ENCODE results near the gene GCSAM. TPM values are rescaled to one million over a fixed set of nuclear protein-coding genes. Genes with fewer than 3 reads are reported as not detected.

The GCSAM gene
- total RNA-seq, 1 donor from 2014 or later = not detected

DNA sequence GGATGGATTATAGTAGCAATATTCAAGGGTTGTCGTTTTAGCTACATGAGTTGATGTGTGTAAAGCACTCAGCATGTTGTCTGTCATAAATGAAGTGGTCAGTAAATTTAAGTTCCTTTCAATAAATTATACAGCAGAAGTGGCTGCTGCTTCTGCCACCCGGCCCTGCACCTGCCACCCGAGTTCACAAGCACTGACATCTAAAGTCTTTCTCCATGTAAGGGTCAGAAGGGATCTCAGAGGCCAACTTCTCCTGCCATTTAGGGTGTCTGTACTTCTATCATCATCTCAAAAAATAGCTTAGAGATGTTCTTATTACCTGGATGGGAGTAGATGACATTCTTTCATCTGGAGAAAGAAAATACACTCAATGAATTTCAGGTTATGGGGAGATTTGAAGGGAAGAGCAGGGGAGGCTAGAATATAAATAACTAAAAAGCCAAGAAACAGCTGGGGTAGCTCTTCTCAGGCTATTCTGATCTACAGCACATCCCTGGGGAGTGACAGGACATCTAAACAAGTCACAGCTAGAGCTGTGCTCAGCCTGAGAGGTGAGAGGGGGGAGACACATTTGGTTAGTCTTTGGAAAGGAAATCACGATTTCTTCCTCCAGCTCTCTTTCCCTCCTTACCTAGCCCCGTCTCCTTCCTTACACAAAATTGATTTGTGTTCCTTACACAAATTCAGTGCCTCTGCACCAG, 8.0 kb downstream of the GCSAM start:
- TF ChIP-seq, protein P1, sequence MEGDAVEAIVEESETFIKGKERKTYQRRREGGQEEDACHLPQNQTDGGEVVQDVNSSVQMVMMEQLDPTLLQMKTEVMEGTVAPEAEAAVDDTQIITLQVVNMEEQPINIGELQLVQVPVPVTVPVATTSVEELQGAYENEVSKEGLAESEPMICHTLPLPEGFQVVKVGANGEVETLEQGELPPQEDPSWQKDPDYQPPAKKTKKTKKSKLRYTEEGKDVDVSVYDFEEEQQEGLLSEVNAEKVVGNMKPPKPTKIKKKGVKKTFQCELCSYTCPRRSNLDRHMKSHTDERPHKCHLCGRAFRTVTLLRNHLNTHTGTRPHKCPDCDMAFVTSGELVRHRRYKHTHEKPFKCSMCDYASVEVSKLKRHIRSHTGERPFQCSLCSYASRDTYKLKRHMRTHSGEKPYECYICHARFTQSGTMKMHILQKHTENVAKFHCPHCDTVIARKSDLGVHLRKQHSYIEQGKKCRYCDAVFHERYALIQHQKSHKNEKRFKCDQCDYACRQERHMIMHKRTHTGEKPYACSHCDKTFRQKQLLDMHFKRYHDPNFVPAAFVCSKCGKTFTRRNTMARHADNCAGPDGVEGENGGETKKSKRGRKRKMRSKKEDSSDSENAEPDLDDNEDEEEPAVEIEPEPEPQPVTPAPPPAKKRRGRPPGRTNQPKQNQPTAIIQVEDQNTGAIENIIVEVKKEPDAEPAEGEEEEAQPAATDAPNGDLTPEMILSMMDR (conservative IDR thresholded peaks at IDR 0.05; ENCODE audit: low read depth, low read length) = no peak
- H3K4me3 ChIP-seq (ENCODE audit: low read depth, low read length) = no peak overlapping the region
- no peak for DNase-seq (ENCODE audit: low read depth)

DNA sequence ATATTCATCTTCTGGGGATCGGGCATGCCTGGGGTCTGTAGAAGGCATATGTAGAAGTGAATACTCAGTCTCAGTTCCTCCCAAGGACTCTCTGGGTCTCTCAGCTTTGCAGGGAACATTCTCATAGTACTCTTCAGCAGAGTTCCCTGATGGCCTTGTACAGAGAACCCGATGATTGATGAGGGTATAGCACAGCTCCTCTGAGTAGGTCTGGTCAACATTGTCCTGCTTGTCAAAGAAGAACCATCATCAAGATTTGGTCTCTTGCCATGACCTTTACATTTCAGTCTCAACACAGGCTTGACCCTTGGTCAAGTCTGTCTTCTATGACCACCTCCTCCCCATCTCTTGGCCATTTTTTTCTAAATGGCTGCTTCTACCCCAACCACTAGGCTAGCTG, 9.5 kb downstream of the GCSAM start:
- no peak for DNase-seq (ENCODE audit: low read depth)
- H3K4me3 ChIP-seq (ENCODE audit: low read depth, low read length) = no peak overlapping the region
- TF ChIP-seq, protein P1 (conservative IDR thresholded peaks at IDR 0.05; ENCODE audit: low read depth, low read length) = no peak

DNA sequence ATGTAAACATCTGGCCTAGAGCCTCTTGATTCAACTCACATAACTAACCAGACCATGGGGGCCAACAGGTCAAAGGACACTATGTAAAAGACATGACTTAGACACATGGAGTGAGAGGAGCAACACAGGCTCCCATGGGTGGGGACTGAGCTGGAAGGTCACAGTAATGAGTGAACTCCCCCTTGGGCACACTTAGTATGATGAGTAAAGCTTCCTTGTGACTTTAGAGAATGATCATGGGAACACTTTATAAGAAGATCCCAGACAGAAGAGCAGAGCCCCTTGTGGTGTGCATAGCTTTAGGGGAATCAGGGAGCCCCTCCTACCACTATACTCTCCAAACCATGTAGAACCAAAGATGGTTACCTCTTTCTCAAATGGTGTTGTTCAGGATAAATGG, 10.2 kb downstream of the GCSAM start:
- H3K4me3 ChIP-seq (ENCODE audit: low read depth, low read length) = no peak overlapping the region
- TF ChIP-seq, protein P1 (conservative IDR thresholded peaks at IDR 0.05; ENCODE audit: low read depth, low read length) = no peak
- no peak for DNase-seq (ENCODE audit: low read depth)

DNA sequence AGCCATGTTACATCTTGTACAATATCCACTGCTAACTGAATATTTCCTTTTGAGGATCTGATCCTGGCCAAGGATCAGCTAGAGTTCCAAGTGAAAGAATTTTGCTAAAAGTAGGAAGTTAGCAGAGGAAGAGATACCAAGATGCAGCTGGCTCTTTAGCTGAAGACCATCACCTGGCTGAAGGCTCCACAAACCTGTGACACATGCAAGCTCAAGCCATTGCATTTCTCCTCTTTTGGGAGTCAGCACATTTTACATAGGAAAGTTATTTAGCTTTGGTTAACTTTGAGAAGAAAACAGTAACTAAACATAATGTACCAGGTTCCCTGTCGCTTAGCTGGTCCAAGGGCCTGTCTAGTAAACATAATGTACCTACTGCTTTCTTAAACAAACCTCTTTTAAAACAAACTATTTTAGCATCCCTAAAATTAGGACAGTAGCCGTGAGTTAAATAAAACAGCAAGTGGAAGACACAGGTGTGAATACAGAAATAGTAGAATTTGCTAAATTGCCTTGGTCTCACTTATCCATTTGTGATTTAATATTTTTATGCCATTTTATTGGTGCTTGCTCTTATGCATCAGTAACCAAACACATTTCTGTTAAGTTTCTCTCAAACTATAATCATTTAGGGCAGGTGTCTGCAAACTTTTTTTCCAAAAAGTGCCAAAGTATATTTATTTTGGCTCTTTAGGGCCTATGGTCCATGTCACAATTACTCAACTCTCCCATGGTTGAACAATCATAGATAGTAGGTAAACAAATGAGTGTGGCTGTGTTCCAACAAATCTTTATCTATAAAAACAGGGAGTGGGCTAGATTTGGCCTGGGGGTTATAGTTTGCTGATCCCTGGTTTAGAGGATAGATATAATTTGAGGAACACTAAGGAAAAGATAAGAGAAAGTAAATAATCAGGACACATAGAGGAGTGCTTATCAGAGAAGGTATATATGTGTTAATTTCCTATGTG, 11.2 kb downstream of the GCSAM start:
- no peak overlapping the region for H3K4me3 ChIP-seq (ENCODE audit: low read depth, low read length)
- DNase-seq (ENCODE audit: low read depth) = no peak
- TF ChIP-seq, protein P1 (conservative IDR thresholded peaks at IDR 0.05; ENCODE audit: low read depth, low read length) = no peak

DNA sequence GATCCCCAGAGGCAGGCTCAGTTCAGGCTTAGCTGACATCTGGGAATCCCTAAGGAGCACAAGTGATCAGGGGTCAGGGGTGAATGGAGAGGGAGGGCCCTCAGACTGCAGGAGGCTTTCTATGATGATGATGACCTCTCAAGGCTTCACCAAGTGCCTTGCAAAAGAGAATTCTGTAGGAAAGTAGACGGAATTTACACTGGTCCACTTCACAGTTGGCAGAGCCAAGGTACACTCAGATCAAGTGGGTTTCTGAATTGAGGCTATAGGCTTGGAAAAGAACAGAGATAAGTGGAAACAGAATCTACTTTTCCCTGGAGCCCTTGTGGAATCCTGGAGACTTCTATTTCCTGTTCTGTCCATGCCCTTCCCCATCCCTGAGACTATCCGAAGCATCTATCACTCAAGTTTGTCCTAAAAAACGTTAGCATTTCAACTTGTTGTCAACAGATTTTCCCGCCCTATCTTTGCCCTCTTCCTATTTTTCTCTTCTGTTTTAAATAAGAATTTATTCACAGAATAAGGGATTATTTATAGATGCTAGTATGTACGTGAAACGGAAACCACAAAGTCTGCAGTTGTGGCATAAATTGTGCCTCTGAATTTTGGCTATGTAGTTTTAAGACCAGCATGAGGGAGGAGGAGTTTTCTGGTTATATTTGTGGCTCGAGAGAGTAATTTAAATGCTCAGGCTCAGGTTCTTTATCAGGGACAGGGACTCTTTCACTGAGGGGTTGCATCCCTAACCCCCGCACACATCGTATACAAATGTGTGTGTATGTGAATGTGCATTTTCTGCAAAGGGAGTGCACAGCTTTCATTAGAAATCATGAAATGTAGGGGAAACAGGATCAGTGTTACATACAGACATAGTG, 12.8 kb downstream of the GCSAM start:
- TF ChIP-seq, protein P1 (conservative IDR thresholded peaks at IDR 0.05; ENCODE audit: low read depth, low read length) = no peak
- no peak overlapping the region for H3K4me3 ChIP-seq (ENCODE audit: low read depth, low read length)
- no peak for DNase-seq (ENCODE audit: low read depth)

DNA sequence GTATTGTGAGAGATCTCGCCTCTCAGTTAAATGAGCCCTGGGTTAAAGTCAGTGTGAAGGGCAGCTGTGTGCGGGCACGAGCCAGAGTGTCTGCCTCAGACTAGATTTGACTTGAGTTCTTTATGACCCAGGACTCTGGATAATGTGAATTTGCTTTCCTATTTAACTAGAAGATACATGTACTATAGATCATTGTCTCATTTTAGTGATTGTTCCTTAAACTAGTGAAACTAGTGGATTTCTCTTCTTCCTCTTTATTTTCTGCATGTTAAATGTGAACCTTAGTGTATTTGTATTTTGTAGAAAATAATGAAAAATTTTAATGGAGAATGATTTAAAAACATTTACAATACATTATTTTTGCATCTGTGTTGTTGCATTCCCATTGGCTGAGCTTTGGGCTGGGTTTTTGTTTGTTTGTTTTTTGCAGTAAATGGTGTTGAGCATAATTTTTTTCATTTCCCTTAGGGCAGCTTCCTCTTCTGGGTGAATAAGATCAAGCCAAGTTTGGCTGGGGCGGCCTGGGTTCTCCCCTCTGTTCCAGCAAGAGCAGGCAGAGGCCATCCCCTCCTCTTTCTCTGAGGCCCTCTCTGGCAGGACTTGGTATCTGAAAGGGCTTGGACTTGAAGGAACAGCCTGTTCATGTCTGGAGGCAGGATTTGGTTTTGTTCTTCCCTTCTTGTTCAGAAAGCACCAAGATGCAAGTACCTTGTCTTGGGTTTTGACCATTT, 15.0 kb downstream of the GCSAM start:
- no peak overlapping the region for H3K4me3 ChIP-seq (ENCODE audit: low read depth, low read length)
- DNase-seq (ENCODE audit: low read depth) = no peak
- TF ChIP-seq, protein P1 (conservative IDR thresholded peaks at IDR 0.05; ENCODE audit: low read depth, low read length) = no peak
